C4-2B (cell line): ENCODE results near the gene SPNS1.
"Not testable (repeated sequence)": the region's sequence is repeated elsewhere in the genome, so short reads cannot be mapped to it uniquely, and the experiment has no call there.

ENCODE experiments used
- H3K27ac ChIP-seq: fragments of 450-650 bp; 2 replicates; pipeline ENCODE4 v1.5.1; 2017
- CTCF ChIP-seq: fragments of 450-650 bp; conservative IDR thresholded peaks from 2 replicates; pipeline ENCODE4 v1.5.1; 2017; ENCODE audit warnings: mild to moderate bottlenecking
- ZFX ChIP-seq: fragments of 450-650 bp; IDR thresholded peaks from 2 replicates; pipeline ENCODE4 v1.6.1; 2017

SPNS1 gene

DNA sequence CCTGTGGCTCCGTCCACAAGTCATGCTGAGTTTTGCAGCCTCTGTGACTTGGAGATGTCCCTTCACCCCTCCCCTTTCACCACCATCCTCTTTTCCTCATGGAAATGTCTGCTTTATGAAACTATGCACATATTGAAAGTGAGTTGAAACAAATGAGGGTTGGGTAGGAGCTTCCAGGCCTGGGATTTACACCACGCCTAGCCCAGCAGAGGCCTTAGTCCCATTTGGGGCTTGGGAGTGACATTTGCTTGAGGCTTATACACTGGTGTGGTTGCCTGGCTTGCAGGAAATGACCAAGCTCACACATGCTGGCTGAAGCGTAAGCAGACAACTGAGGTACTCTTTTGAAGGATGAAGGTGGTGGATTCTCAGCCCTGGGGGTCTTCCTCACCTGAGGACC is 10.5 kb upstream of the SPNS1 start:
- H3K27ac ChIP-seq, result no peak overlapping the region
- no peak for TF ChIP-seq ZFX
- TF ChIP-seq CTCF, result no peak

- TF ChIP-seq ZFX, result no peak
- no peak overlapping the region for H3K27ac ChIP-seq
Measured at GRCh38 chr16:28964496-28964895, 10.1 kb upstream of the SPNS1 start.

- no peak overlapping the region for H3K27ac ChIP-seq
- no peak for TF ChIP-seq ZFX
- TF ChIP-seq CTCF, result no peak
Measured at GRCh38 chr16:28967156-28967555, 7.4 kb upstream of the SPNS1 start.

DNA sequence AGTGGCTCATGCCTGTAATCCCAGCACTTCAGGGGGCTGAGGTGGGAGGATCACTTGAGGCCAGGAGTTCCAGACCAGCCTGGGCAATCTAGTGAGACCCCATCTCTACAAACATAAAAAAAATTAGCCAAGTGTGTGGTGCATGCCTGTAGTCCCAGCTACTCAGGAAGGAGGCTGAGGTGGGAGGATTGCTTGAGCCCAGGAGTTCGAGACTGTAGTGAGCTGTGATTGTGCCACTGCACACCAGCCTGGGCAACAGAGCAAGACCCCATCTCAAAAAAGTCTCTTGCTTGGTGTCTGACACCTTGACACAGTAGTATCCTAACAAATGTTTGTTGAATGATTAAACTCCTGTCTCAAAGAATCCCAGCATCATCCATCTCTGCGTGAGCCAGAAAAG is 4.9 kb upstream of the SPNS1 start:
- not testable (repeated sequence) for H3K27ac ChIP-seq

DNA sequence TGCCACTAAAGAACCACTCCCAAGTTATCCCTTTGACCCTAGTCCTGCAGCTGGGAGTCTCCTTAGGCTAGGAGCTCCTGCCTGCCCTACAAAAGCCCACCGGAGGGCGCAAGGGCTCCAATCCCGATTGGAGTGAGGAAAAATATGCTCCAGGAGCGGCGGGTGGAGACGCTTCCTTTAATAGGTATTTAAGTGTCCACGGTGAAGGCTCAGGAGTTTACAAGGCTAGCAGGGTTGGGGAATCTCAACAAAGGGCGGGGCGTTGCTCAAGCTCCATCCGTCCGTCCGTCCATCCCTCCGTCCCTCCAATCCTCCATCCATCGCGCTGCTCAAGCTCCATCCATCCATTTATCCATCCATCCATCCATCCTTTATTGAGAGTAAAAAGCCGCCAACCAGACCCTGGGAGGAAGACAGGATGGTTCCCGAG is 556 bp upstream of the SPNS1 start:
- H3K27ac ChIP-seq, result peak overlapping the region; percentile 68

GRCh38 chr16:28975158-28975599 is 601 bp downstream of the SPNS1 start:
- H3K27ac ChIP-seq, result peak overlapping the region; percentile 68
- TF ChIP-seq ZFX (0 out of 2 replicates have a peak, but pooled peaks have one; percentile 17), CTCF (no peak)

More for the DNA sequence above, 556 bp upstream of the SPNS1 start:
- TF ChIP-seq ZFX (no peak), CTCF (peak; percentile 70)

GRCh38 chr16:28977703-28978662 is 3.4 kb downstream of the SPNS1 start:
- H3K27ac ChIP-seq, result no peak overlapping the region
- TF ChIP-seq ZFX, result no peak
- peak; percentile 87 for TF ChIP-seq CTCF

DNA sequence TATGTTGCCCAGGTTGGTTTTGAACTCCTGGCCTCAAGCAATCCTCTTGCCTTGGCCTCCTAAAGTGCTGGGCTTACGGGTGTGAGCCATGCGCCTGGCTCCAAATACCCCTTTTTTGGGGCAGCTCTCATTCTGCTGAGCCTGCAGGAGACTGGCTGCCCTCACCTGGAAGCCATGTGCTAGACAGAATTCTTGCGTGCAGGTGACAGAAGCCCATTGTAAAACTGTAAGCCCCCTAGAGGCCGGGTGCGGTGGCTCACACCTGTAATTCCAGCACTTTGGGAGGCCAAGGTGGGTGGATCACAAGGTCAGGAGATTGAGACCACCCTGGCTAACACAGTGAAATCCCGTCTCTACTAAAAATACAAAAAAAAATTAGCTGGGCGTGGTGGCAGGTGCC is 5.8 kb downstream of the SPNS1 start:
- TF ChIP-seq CTCF, result peak; percentile 27; the same call in 1 of the 2 replicates
- H3K27ac ChIP-seq, result not testable (repeated sequence)
